HepG2 (cell line): Measurements from ENCODE around the gene PRDX3.
A peak's percentile ranks its signal among the peaks of the same experiment; 100 is the strongest.

ENCODE experiments used
- CTCF ChIP-seq: sonication (generic); formaldehyde crosslinking; IDR thresholded peaks from 2 replicates; pipeline ENCODE4 v1.5.0; 2020; ENCODE audit warnings: mild to moderate bottlenecking, missing genetic modification reagents, moderate library complexity
- DBP ChIP-seq: sonication (generic); formaldehyde crosslinking; IDR thresholded peaks from 2 replicates; pipeline ENCODE4 v1.4.0; 2020; ENCODE audit warnings: missing genetic modification reagents; ENCODE audit errors: not compliant biosample characterization
- MTA1 ChIP-seq: sonication (generic); formaldehyde crosslinking; IDR thresholded peaks from 2 replicates; pipeline ENCODE4 v1.4.0; 2020; ENCODE audit warnings: missing genetic modification reagents, mild to moderate bottlenecking, borderline replicate concordance
- PCBP2 ChIP-seq: fragments of 200-400 bp; formaldehyde crosslinking; optimal IDR thresholded peaks from 2 replicates; pipeline ENCODE3; 2018; ENCODE audit warnings: low read length, low read depth; ENCODE audit not compliant: poor library complexity, severe bottlenecking
- POLR2A ChIP-seq, 2 experiments: IDR thresholded peaks; 2 replicates each; pipeline ENCODE4 v1.6.1; 2011; ENCODE audit warnings: low read depth in 2 of 2, low read length in 2 of 2, mild to moderate bottlenecking in 1 of 2, moderate library complexity in 1 of 2; ENCODE audit not compliant: insufficient read depth in 1 of 2
- SP2 ChIP-seq: sonication (generic); formaldehyde crosslinking; IDR thresholded peaks from 2 replicates; pipeline ENCODE4 v1.5.1; 2020; ENCODE audit warnings: mild to moderate bottlenecking, missing genetic modification reagents
- ZFX ChIP-seq: sonication (generic); formaldehyde crosslinking; IDR thresholded peaks from 2 replicates; pipeline ENCODE4 v1.4.0; 2020; ENCODE audit warnings: mild to moderate bottlenecking, low read depth, missing genetic modification reagents, moderate library complexity
- ZNF12 ChIP-seq: sonication (generic); formaldehyde crosslinking; IDR thresholded peaks from 2 replicates; pipeline ENCODE4 v1.5.0; 2020; ENCODE audit warnings: missing genetic modification reagents
- ZNF362 ChIP-seq: sonication (generic); formaldehyde crosslinking; IDR thresholded peaks from 2 replicates; pipeline ENCODE4 v1.4.0; 2020; ENCODE audit warnings: missing genetic modification reagents, mild to moderate bottlenecking, borderline replicate concordance
- ZNF557 ChIP-seq: sonication (generic); formaldehyde crosslinking; IDR thresholded peaks from 2 replicates; pipeline ENCODE4 v1.4.0; 2020; ENCODE audit warnings: missing genetic modification reagents
- ZNF562 ChIP-seq: sonication (generic); formaldehyde crosslinking; IDR thresholded peaks from 2 replicates; pipeline ENCODE4 v1.8.0; 2022; ENCODE audit warnings: missing genetic modification reagents, borderline replicate concordance
- ZSCAN9 ChIP-seq: IDR thresholded peaks from 2 replicates; pipeline ENCODE4 v1.6.1; 2016; ENCODE audit warnings: borderline replicate concordance

GRCh38 chr10:119178372-119179119 lies at the start of gene PRDX3:
- no peak; the same call in 1 of the 2 replicates for TF ChIP-seq ZSCAN9 (CRISPR knock-in tag)
- TF ChIP-seq ZNF557, result peak; percentile 77; the same call in 1 of the 2 replicates
- TF ChIP-seq POLR2A (IDR thresholded peaks at IDR 0.05; ENCODE audit: insufficient read depth in 1 of 2, low read depth in 2 of 2, low read length in 2 of 2), result peak; percentile 89 to 95
- no peak for TF ChIP-seq SP2 (CRISPR knock-in tag)
- TF ChIP-seq DBP (CRISPR knock-in tag), result peak; percentile 82
- TF ChIP-seq ZFX (CRISPR knock-in tag), result peak; percentile 96
- no peak; the same call in 1 of the 2 replicates for TF ChIP-seq MTA1 (CRISPR knock-in tag)
- no peak for TF ChIP-seq ZNF362 (CRISPR knock-in tag)
- peak; percentile 44 for TF ChIP-seq CTCF (CRISPR knock-in tag)
- TF ChIP-seq ZNF12, result no peak
- TF ChIP-seq ZNF562 (CRISPR knock-in tag), result no peak
- no peak for TF ChIP-seq PCBP2
